NB4 (cell line): ENCODE data around the gene STK16.

Experiments used
- MYC ChIP-seq: IDR thresholded peaks from 2 replicates; pipeline ENCODE4 v1.6.1; 2011; ENCODE audit warnings: low read depth, low read length
- POLR2A ChIP-seq: IDR thresholded peaks from 2 replicates; pipeline ENCODE4 v1.6.1; 2011; ENCODE audit warnings: mild to moderate bottlenecking; ENCODE audit not compliant: insufficient read length; ENCODE audit errors: extremely low read depth
- TF ChIP-seq, protein P1 (sequence below): IDR thresholded peaks from one replicate; pipeline ENCODE4 v1.5.1; 2012; ENCODE audit warnings: low read depth, low read length
- TF ChIP-seq, protein P2 (sequence below): IDR thresholded peaks from 2 replicates; pipeline ENCODE4 v1.6.1; 2011; ENCODE audit warnings: low read depth, low read length

DNA sequence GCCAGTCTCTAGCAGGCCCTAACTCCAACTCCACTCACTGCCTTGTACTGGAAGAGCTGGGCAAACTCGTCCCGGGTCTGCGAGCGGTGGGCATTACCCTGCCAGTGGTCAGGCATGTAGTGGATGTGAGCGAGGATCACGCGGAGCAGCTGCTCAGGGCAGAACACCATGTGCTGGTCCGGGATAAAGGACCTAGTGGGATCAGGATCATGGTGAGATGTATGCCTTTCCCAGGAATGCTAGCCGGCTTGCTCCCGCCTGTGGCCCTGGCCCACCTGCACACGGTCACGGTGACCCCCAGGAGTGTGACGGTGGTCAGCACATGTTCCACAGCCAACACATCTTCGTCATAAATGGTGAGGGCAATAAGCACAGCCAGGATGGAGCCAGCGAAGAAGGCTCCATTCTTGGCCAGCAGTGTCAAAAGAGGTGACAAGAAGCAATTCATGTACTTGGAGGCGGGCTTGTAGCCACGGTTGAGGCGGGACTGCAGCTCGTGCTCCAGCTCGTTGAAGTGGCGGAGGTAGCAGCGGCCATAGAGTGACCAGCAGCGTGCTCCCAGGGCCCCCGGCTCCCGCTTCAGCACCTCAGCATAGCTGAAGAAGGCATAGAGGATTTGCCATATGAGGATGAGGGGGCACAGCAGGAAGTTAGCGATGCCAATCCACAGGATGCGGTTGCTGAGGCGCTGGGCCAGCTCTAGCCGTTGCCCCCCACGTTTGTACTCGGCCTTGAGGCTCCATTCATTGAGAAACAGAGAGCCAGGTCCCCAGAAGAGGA is 21.3 kb upstream of the STK16 start:
- TF ChIP-seq, protein P1, sequence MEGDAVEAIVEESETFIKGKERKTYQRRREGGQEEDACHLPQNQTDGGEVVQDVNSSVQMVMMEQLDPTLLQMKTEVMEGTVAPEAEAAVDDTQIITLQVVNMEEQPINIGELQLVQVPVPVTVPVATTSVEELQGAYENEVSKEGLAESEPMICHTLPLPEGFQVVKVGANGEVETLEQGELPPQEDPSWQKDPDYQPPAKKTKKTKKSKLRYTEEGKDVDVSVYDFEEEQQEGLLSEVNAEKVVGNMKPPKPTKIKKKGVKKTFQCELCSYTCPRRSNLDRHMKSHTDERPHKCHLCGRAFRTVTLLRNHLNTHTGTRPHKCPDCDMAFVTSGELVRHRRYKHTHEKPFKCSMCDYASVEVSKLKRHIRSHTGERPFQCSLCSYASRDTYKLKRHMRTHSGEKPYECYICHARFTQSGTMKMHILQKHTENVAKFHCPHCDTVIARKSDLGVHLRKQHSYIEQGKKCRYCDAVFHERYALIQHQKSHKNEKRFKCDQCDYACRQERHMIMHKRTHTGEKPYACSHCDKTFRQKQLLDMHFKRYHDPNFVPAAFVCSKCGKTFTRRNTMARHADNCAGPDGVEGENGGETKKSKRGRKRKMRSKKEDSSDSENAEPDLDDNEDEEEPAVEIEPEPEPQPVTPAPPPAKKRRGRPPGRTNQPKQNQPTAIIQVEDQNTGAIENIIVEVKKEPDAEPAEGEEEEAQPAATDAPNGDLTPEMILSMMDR: no peak
- TF ChIP-seq, protein P2, sequence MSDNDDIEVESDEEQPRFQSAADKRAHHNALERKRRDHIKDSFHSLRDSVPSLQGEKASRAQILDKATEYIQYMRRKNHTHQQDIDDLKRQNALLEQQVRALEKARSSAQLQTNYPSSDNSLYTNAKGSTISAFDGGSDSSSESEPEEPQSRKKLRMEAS: no peak
- no peak for TF ChIP-seq POLR2A
- TF ChIP-seq MYC: no peak
